Neural cell (in vitro differentiated cells): ENCODE data around the gene ARHGEF4.

Experiments
- EP300 ChIP-seq: fragments of 450-650 bp; conservative IDR thresholded peaks from 2 replicates; pipeline ENCODE4 v1.6.1; 2014; ENCODE audit warnings: antibody characterized with exemption, mild to moderate bottlenecking, moderate library complexity; ENCODE audit not compliant: poor library complexity, severe bottlenecking
- EZH2 ChIP-seq: fragments of 200-600, 300-800 bp; shearing (Covaris generic), sonication (generic); IDR thresholded peaks from 2 replicates; pipeline ENCODE4 v1.6.1; 2014; ENCODE audit warnings: antibody characterized with exemption, low read length, borderline replicate concordance, mild to moderate bottlenecking; ENCODE audit not compliant: insufficient read depth, poor library complexity, severe bottlenecking
- MXI1 ChIP-seq: fragments of 450-650 bp; conservative IDR thresholded peaks from 2 replicates; pipeline ENCODE4 v1.6.1; 2014; ENCODE audit warnings: antibody characterized with exemption, mild to moderate bottlenecking; ENCODE audit not compliant: poor library complexity, severe bottlenecking
- POLR2AphosphoS5 ChIP-seq: IDR thresholded peaks from 2 replicates; pipeline ENCODE4 v1.6.1; 2012
- RAD21 ChIP-seq: fragments of 450-650 bp; conservative IDR thresholded peaks from 2 replicates; pipeline ENCODE4 v1.6.1; 2014; ENCODE audit warnings: antibody characterized with exemption, mild to moderate bottlenecking, moderate library complexity
- SMC3 ChIP-seq: fragments of 450-650 bp; conservative IDR thresholded peaks from 2 replicates; pipeline ENCODE4 v1.6.1; 2014; ENCODE audit warnings: antibody characterized with exemption, mild to moderate bottlenecking, moderate library complexity; ENCODE audit not compliant: poor library complexity
- TAF1 ChIP-seq: IDR thresholded peaks from 2 replicates; pipeline ENCODE4 v1.6.1; 2012; ENCODE audit warnings: low read depth
- TF ChIP-seq, protein P1 (sequence below): fragments of 450-650 bp; IDR thresholded peaks from 2 replicates; pipeline ENCODE4 v1.5.1; 2014; ENCODE audit warnings: antibody characterized with exemption, mild to moderate bottlenecking, moderate library complexity; ENCODE audit not compliant: poor library complexity, severe bottlenecking
- TF ChIP-seq, protein P2 (sequence below): IDR thresholded peaks from 2 replicates; pipeline ENCODE4 v1.6.1; 2012; ENCODE audit warnings: borderline replicate concordance

DNA sequence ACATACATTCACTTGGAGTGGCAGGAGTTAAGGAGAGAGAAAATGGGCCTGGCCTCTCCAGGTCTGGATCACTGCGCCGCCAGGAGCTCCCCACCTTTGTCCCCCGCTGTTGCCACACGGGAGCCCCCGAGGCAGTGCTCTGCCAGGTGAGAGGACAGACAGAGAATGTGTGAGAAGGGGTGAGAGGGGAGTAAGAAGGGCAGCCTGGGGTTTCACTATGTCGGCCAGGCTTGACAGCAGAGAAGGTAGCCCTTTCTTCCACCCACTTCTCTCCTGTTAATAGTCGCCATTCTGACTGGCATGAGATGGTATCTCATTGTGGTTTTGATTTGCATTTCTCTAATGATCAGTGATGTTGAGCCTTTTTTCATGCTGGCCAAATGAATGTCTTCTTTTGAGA, 26.2 kb upstream of the ARHGEF4 start:
- TF ChIP-seq, protein P1, sequence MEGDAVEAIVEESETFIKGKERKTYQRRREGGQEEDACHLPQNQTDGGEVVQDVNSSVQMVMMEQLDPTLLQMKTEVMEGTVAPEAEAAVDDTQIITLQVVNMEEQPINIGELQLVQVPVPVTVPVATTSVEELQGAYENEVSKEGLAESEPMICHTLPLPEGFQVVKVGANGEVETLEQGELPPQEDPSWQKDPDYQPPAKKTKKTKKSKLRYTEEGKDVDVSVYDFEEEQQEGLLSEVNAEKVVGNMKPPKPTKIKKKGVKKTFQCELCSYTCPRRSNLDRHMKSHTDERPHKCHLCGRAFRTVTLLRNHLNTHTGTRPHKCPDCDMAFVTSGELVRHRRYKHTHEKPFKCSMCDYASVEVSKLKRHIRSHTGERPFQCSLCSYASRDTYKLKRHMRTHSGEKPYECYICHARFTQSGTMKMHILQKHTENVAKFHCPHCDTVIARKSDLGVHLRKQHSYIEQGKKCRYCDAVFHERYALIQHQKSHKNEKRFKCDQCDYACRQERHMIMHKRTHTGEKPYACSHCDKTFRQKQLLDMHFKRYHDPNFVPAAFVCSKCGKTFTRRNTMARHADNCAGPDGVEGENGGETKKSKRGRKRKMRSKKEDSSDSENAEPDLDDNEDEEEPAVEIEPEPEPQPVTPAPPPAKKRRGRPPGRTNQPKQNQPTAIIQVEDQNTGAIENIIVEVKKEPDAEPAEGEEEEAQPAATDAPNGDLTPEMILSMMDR, result no peak
- TF ChIP-seq EZH2 (no peak), EP300 (no peak), POLR2AphosphoS5 (no peak), RAD21 (no peak), SMC3 (no peak), TAF1 (no peak), MXI1 (no peak)
- TF ChIP-seq, protein P2, sequence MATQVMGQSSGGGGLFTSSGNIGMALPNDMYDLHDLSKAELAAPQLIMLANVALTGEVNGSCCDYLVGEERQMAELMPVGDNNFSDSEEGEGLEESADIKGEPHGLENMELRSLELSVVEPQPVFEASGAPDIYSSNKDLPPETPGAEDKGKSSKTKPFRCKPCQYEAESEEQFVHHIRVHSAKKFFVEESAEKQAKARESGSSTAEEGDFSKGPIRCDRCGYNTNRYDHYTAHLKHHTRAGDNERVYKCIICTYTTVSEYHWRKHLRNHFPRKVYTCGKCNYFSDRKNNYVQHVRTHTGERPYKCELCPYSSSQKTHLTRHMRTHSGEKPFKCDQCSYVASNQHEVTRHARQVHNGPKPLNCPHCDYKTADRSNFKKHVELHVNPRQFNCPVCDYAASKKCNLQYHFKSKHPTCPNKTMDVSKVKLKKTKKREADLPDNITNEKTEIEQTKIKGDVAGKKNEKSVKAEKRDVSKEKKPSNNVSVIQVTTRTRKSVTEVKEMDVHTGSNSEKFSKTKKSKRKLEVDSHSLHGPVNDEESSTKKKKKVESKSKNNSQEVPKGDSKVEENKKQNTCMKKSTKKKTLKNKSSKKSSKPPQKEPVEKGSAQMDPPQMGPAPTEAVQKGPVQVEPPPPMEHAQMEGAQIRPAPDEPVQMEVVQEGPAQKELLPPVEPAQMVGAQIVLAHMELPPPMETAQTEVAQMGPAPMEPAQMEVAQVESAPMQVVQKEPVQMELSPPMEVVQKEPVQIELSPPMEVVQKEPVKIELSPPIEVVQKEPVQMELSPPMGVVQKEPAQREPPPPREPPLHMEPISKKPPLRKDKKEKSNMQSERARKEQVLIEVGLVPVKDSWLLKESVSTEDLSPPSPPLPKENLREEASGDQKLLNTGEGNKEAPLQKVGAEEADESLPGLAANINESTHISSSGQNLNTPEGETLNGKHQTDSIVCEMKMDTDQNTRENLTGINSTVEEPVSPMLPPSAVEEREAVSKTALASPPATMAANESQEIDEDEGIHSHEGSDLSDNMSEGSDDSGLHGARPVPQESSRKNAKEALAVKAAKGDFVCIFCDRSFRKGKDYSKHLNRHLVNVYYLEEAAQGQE, result no peak
